Neural progenitor cell (in vitro differentiated cells): ENCODE data around the gene ULK4.

ENCODE experiments used
- EZH2phosphoT487 ChIP-seq: fragments of 200-600 bp; sonication (generic); IDR thresholded peaks from 2 replicates; pipeline ENCODE4 v1.6.1; 2017; ENCODE audit warnings: antibody characterized with exemption
- TF ChIP-seq, protein P1 (sequence below): fragments of 200-600 bp; sonication (generic); IDR thresholded peaks from 2 replicates; pipeline ENCODE4 v1.5.1; 2017; ENCODE audit warnings: antibody characterized with exemption, mild to moderate bottlenecking

DNA sequence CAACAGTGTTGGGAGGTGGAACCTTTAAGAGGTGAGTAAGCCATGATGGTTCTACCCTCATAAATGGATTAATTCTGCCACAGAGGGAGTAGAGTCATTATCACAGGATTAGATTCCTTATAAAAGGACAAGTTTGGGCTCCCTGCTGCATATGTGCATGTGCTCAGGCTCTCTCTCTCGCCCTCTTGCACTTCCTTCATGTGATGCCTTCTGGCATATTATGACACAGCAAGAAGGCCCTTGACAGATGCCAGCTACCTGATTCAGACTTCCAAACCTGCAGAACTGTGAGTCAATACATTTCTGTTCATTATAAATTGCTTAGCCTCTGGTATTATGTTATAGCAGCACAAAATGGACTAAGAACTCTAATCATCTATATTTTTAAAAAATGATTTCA is 557.3 kb downstream of the ULK4 start:
- no peak for TF ChIP-seq EZH2phosphoT487
- TF ChIP-seq, protein P1, sequence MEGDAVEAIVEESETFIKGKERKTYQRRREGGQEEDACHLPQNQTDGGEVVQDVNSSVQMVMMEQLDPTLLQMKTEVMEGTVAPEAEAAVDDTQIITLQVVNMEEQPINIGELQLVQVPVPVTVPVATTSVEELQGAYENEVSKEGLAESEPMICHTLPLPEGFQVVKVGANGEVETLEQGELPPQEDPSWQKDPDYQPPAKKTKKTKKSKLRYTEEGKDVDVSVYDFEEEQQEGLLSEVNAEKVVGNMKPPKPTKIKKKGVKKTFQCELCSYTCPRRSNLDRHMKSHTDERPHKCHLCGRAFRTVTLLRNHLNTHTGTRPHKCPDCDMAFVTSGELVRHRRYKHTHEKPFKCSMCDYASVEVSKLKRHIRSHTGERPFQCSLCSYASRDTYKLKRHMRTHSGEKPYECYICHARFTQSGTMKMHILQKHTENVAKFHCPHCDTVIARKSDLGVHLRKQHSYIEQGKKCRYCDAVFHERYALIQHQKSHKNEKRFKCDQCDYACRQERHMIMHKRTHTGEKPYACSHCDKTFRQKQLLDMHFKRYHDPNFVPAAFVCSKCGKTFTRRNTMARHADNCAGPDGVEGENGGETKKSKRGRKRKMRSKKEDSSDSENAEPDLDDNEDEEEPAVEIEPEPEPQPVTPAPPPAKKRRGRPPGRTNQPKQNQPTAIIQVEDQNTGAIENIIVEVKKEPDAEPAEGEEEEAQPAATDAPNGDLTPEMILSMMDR, result no peak
